ENCODE data around the gene PGD. TPM values are rescaled to one million over a fixed set of nuclear protein-coding genes. Genes with fewer than 3 reads are reported as not detected.
"Not testable (repeated sequence)": the region's sequence is repeated elsewhere in the genome, so short reads cannot be mapped to it uniquely, and the experiment has no call there.

The PGD gene
- polyA plus RNA-seq, 1 donor (not counting 4 experiments of a cell fraction or from before 2014, with no cell fraction given): 104 TPM

DNA sequence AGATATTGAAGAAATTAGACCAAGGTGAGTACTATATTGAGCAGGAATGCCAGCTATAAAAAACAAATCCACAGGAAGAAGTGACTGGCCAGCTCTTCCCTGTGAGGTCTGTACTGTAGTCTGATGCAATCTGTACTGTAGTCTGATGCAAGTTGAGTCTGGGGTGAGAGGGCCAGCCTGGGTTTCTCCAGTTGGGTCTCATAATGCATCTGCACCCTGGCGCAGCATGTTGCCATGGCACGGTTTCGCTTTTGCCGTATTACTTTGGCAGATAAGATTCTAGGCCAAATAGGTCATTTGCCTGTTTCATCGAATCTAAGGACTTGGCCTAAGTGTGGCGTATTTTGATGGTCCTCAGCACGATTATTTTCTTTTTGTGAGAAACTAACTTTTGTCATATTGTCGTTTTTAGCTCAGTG, 24.4 kb upstream of the PGD start:
- Histone ChIP-seq H3K27me3 (ENCODE audit: control insufficient read depth, extremely low read depth, insufficient read depth, low read length) (no peaks in the 10 kb centered on the region), H3K27ac (ENCODE audit: control insufficient read depth, insufficient read depth, low read length) (no peak overlapping the region), H4K20me1 (ENCODE audit: control insufficient read depth, extremely low read depth, insufficient read depth, low read length) (no peaks in the 10 kb centered on the region), H3K4me2 (ENCODE audit: control insufficient read depth, extremely low read depth, insufficient read depth, low read depth, low read length) (no peak overlapping the region), H3K4me3 (ENCODE audit: control insufficient read depth in 2 of 3, extremely low read depth in 1 of 3, insufficient read depth in 2 of 3, low read depth in 1 of 3, low read length in 3 of 3) (no peak overlapping the region), H3K79me2 (ENCODE audit: control insufficient read depth, insufficient read depth, low read length) (no peaks in the 10 kb centered on the region), H3K4me1 (ENCODE audit: control insufficient read depth, extremely low read depth, insufficient read depth, low read length) (peaks cover 6% of the 10 kb centered on the region), H3K9ac (ENCODE audit: control insufficient read depth, extremely low read depth, insufficient read depth, low read length) (no peak overlapping the region), H3K36me3 (ENCODE audit: control insufficient read depth in 2 of 2, extremely low read depth in 1 of 2, insufficient read depth in 2 of 2, low read length in 2 of 2) (peaks cover 0 to 16% of the 10 kb centered on the region in 2 experiments), H2AFZ (ENCODE audit: control insufficient read depth, low read length) (no peak overlapping the region), H3K9me3 (ENCODE audit: control insufficient read depth, low read depth, low read length) (no peaks in the 10 kb centered on the region), H3K9me1 (ENCODE audit: control insufficient read depth, extremely low read depth, insufficient read depth, low read length) (no peaks in the 10 kb centered on the region)
- dilution Hi-C loops (cut with MboI; ENCODE audit: extremely low pct_ligation_motif_present, low sequenced_read_pairs): no loop called here
- TF ChIP-seq, protein P1, sequence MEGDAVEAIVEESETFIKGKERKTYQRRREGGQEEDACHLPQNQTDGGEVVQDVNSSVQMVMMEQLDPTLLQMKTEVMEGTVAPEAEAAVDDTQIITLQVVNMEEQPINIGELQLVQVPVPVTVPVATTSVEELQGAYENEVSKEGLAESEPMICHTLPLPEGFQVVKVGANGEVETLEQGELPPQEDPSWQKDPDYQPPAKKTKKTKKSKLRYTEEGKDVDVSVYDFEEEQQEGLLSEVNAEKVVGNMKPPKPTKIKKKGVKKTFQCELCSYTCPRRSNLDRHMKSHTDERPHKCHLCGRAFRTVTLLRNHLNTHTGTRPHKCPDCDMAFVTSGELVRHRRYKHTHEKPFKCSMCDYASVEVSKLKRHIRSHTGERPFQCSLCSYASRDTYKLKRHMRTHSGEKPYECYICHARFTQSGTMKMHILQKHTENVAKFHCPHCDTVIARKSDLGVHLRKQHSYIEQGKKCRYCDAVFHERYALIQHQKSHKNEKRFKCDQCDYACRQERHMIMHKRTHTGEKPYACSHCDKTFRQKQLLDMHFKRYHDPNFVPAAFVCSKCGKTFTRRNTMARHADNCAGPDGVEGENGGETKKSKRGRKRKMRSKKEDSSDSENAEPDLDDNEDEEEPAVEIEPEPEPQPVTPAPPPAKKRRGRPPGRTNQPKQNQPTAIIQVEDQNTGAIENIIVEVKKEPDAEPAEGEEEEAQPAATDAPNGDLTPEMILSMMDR (optimal IDR thresholded peaks at IDR 0.05 in 1 of 3, IDR thresholded peaks at IDR 0.05 in 1 of 3, conservative IDR thresholded peaks at IDR 0.05 in 1 of 3; ENCODE audit: extremely low read depth in 1 of 3, insufficient read depth in 2 of 3, low read length in 3 of 3): no peak
- TF ChIP-seq EZH2 (IDR thresholded peaks at IDR 0.05; ENCODE audit: low read length): no peak
- DNase-seq (ENCODE audit: low read depth, low spot score) (no peak), FAIRE-seq (no peak)

DNA sequence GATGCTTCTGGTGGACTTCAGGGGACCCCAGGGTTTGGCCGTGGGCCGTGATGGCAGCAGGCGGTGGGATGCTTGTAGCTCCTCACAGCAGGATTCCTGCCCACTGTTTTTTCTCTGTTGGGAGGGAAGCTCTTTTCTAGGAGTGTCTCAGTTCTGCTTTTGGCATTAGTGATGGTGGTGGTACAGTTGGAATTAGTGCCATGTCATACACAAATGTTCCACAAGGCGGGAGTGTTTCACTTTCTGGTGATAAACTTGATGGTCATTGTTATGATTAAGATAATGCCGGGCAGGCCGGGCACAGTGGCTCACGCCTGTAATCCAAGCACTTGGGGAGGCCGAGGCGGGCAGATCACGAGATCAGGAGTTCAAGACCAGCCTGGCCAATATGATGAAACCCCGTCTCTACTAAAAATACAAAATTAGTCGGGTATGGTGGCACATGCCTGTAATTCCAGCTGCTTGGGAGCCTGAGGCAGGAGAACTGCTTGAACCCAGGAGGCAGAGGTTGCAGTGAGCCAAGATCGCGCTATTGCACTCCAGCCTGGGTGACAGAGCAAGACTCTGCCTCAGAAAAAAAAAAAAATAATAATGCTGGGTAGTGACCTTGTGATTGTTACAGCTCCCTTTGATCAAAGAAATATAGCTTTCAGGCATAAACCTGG, 21.4 kb upstream of the PGD start:
- H2AFZ ChIP-seq (ENCODE audit: control insufficient read depth, low read length): not testable (repeated sequence)
- peaks cover 0 to 13% of the 10 kb centered on the region in 2 experiments for H3K36me3 ChIP-seq (ENCODE audit: control insufficient read depth in 2 of 2, extremely low read depth in 1 of 2, insufficient read depth in 2 of 2, low read length in 2 of 2)

More for the DNA sequence above, 21.4 kb upstream of the PGD start:
- H3K27me3 ChIP-seq (ENCODE audit: control insufficient read depth, extremely low read depth, insufficient read depth, low read length); H3K9me3 ChIP-seq (ENCODE audit: control insufficient read depth, low read depth, low read length); H4K20me1 ChIP-seq (ENCODE audit: control insufficient read depth, extremely low read depth, insufficient read depth, low read length); H3K4me1 ChIP-seq (ENCODE audit: control insufficient read depth, extremely low read depth, insufficient read depth, low read length); H3K4me3 ChIP-seq (ENCODE audit: control insufficient read depth in 2 of 3, extremely low read depth in 1 of 3, insufficient read depth in 2 of 3, low read depth in 1 of 3, low read length in 3 of 3); dilution Hi-C loops (cut with MboI; ENCODE audit: extremely low pct_ligation_motif_present, low sequenced_read_pairs); H3K79me2 ChIP-seq (ENCODE audit: control insufficient read depth, insufficient read depth, low read length); H3K4me2 ChIP-seq (ENCODE audit: control insufficient read depth, extremely low read depth, insufficient read depth, low read depth, low read length); H3K9ac ChIP-seq (ENCODE audit: control insufficient read depth, extremely low read depth, insufficient read depth, low read length); H3K9me1 ChIP-seq (ENCODE audit: control insufficient read depth, extremely low read depth, insufficient read depth, low read length); DNase-seq (ENCODE audit: low read depth, low spot score): not testable (repeated sequence)
- peak overlapping the region; percentile 38 for H3K27ac ChIP-seq (ENCODE audit: control insufficient read depth, insufficient read depth, low read length)
- peak; percentile 26 for FAIRE-seq
- TF ChIP-seq, protein P1 (optimal IDR thresholded peaks at IDR 0.05 in 1 of 3, IDR thresholded peaks at IDR 0.05 in 1 of 3, conservative IDR thresholded peaks at IDR 0.05 in 1 of 3; ENCODE audit: extremely low read depth in 1 of 3, insufficient read depth in 2 of 3, low read length in 3 of 3): peak; percentile 52 to 76 (median 75)
